Mucosa of descending colon (tissue), 3 donors: ENCODE results near the gene RPN1. TPM values are rescaled to one million over a fixed set of nuclear protein-coding genes. Genes with fewer than 3 reads are reported as not detected.
A peak's percentile ranks its signal among the peaks of the same experiment; 100 is the strongest.

ENCODE experiments used
- ATAC-seq: fragments of 200-7000 bp; cut with Tn5 transposase; one replicate; pipeline ENCODE4 v1.9.1; 2020; ENCODE audit warnings: mild to moderate bottlenecking, moderate library complexity
- DNase-seq, 3 donors: peaks; one replicate each; pipeline ENCODE4 v3.0.0-alpha.2; 2020
- H3K36me3 ChIP-seq: fragments of 200-600 bp; one replicate; pipeline ENCODE4 v1.8.0; 2021; ENCODE audit warnings: low read depth, mild to moderate bottlenecking
- H3K4me1 ChIP-seq: fragments of 200-600 bp; one replicate; pipeline ENCODE4 v1.8.0; 2021; ENCODE audit warnings: low read depth, mild to moderate bottlenecking
- H3K4me3 ChIP-seq: fragments of 200-600 bp; one replicate; pipeline ENCODE4 v1.8.0; 2021; ENCODE audit warnings: mild to moderate bottlenecking
- H3K9me3 ChIP-seq: fragments of 200-600 bp; one replicate; pipeline ENCODE4 v1.8.0; 2021; ENCODE audit warnings: mild to moderate bottlenecking
- CTCF ChIP-seq: fragments of 200-600 bp; IDR thresholded peaks from one replicate; pipeline ENCODE4 v1.8.0; 2022; ENCODE audit warnings: antibody characterized with exemption, mild to moderate bottlenecking
- intact Hi-C, 2 donors: fragments of 100-400 bp; cut with DNase I in 1 of 2; cut with micrococcal nuclease in 1 of 2; formaldehyde crosslinking; loops; one replicate each; pipeline versions ENCODE4 v1.11.0 to v1.11.1; 2022; cut with DNase I, micrococcal nuclease
- total RNA-seq, 3 donors: library from RNA; stranded (reverse); fragmentation: NEBNext Ultra II Directional in 2 of 3; extraction: Animal tissue kit (Norgen Biotek cat#: 25700) in 2 of 3; gene quantifications; one replicate each; pipeline versions ENCODE4 v1.2.1 to v1.2.4, GENCODE V29; 2021 to 2023
- donor health status: DM: no; HTN: no; CAD: no; lungs with moderate emphysema.
- donor health status: DM: no; HTN: no; CAD: no.
- donor health status: DM: no; HTN: yes; CAD: no.

Gene RPN1
- total RNA-seq, 3 donors from 2014 or later, result 130 to 219 (median 166) TPM

GRCh38 chr3:128605091-128606046 lies 45.2 kb downstream of the RPN1 start:
- Histone ChIP-seq H3K9me3 (no peaks in the 10 kb centered on the region), H3K4me1 (peaks cover 7% of the 10 kb centered on the region), H3K4me3 (no peak overlapping the region), H3K36me3 (no peaks in the 10 kb centered on the region)
- intact Hi-C loops, result loop anchor here (5.0 to 10.0 kb wide), 3 partner anchors 173 to 511 kb away; no protein-coding TSS in a partner anchor
- no peak for DNase-seq
- ATAC-seq, result no peak
- no peak for TF ChIP-seq CTCF

GRCh38 chr3:128603811-128604775 lies 46.5 kb downstream of the RPN1 start:
- Histone ChIP-seq H3K4me3 (no peak overlapping the region), H3K9me3 (no peaks in the 10 kb centered on the region), H3K36me3 (no peaks in the 10 kb centered on the region), H3K4me1 (peaks cover 7% of the 10 kb centered on the region)
- no peak for DNase-seq
- intact Hi-C loops, result loop anchor here in 1 of 2 donors (10.0 kb wide), 2 partner anchors 179 to 509 kb away; no protein-coding TSS in a partner anchor
- ATAC-seq, result no peak
- no peak for TF ChIP-seq CTCF

- DNase-seq (no peak), ATAC-seq (no peak)
- peaks cover 5% of the 10 kb centered on the region for H3K4me1 ChIP-seq
- TF ChIP-seq CTCF, result no peak
- H3K4me3 ChIP-seq, result no peak overlapping the region
- no peaks in the 10 kb centered on the region for H3K9me3 ChIP-seq
- intact Hi-C loops, result loop anchor here in 1 of 2 donors (10.0 kb wide), 2 partner anchors 179 to 509 kb away; no protein-coding TSS in a partner anchor
- no peaks in the 10 kb centered on the region for H3K36me3 ChIP-seq
These were observed 47.3 kb downstream of the RPN1 start for GRCh38 chr3:128603313-128603712.

GRCh38 chr3:128598884-128599664 lies 51.5 kb downstream of the RPN1 start:
- DNase-seq (peak in 1 of 3 donors; percentile 19), ATAC-seq (no peak)
- no peak overlapping the region for H3K4me3 ChIP-seq
- no peaks in the 10 kb centered on the region for H3K4me1 ChIP-seq
- no peaks in the 10 kb centered on the region for H3K9me3 ChIP-seq
- H3K36me3 ChIP-seq, result no peaks in the 10 kb centered on the region
- intact Hi-C loops, result no loop called here
- no peak for TF ChIP-seq CTCF

- TF ChIP-seq CTCF, result no peak
- no peaks in the 10 kb centered on the region for H3K36me3 ChIP-seq
- no peaks in the 10 kb centered on the region for H3K4me1 ChIP-seq
- H3K4me3 ChIP-seq, result no peak overlapping the region
- ATAC-seq, result no peak
- no peak for DNase-seq
- H3K9me3 ChIP-seq, result no peaks in the 10 kb centered on the region
- intact Hi-C loops, result no loop called here
These were observed 52.7 kb downstream of the RPN1 start for GRCh38 chr3:128597900-128598299.
